GM20000 (cell line): ENCODE results near the gene RUFY1.
"Not testable (repeated sequence)": the region's sequence is repeated elsewhere in the genome, so short reads cannot be mapped to it uniquely, and the experiment has no call there.

Experiments used
- DNase-seq: peaks from one replicate; pipeline ENCODE4 v3.0.0; 2012; ENCODE audit warnings: low spot score
- CTCF ChIP-seq: IDR thresholded peaks from 2 replicates; pipeline ENCODE4 v1.5.1; 2012; ENCODE audit warnings: mild to moderate bottlenecking, control low read depth; ENCODE audit errors: extremely low read depth, missing control alignments

RUFY1 gene

DNA sequence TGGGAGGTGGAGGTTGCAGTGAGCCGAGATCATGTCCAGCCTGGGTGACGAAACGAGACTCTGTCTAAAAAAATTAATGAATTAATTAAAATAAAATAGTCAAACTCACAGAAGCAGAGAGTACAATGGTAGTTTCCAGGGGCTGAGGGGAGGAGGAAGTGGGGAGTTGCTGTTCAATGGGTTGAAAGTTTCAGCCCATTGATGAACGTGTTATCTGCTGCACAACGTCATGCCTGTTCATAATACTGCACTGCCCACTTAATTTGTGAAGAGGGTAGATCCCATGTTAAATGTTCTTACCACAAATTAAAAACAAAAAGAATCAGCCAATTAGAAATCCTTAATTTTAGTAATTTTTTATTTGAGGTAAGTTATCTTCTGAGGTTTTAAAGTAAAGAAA, 16.4 kb upstream of the RUFY1 start:
- TF ChIP-seq CTCF: no peak

GRCh38 chr5:179534431-179534830, 15.9 kb upstream of the RUFY1 start:
- no peak for DNase-seq
- TF ChIP-seq CTCF: no peak

More for the DNA sequence above, 16.4 kb upstream of the RUFY1 start:
- no peak for DNase-seq

DNA sequence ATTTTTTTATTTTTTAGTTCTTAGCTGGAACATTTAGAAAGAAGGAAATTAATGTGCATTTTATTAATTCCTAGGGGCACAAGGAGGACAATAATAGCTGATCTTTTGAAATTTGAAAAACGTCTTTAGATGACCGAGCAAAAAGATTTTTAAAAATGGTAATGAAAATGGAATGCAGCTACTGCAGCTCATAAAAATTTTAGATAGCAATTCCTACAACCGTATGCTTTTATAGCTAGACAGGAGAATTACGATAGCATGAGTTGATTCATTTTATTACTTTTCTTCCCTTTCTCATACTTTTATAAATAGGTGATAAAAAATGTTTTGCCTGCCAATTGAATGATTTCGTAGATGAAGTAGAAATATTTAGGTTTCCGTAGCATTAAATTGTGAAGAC, 13.7 kb upstream of the RUFY1 start:
- TF ChIP-seq CTCF: no peak
- DNase-seq: no peak

- DNase-seq: no peak
- no peak for TF ChIP-seq CTCF
Measured at GRCh38 chr5:179542170-179542569, 8.2 kb upstream of the RUFY1 start.

GRCh38 chr5:179543275-179543674, 7.1 kb upstream of the RUFY1 start:
- DNase-seq: not testable (repeated sequence)

DNA sequence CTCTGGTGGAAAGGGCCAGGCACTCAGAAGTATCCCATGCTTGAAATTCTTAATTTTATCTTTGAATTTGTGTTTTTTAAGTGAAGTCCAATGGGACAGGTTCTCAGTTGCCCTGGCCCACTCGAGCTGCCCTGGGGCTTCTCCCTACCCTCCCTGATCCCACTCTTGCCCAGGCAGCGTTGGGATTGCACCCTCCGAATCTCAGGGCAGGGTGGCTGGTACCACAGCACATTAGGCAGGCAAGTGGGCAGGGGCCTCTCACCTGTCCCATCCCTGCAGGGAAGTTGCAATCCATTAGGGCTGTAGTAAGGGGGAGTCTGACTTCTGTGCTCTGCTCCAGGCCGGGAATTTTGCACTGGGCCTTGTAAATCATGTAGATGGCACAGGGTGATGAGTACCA, 2.7 kb downstream of the RUFY1 start:
- no peak for TF ChIP-seq CTCF
- no peak for DNase-seq

DNA sequence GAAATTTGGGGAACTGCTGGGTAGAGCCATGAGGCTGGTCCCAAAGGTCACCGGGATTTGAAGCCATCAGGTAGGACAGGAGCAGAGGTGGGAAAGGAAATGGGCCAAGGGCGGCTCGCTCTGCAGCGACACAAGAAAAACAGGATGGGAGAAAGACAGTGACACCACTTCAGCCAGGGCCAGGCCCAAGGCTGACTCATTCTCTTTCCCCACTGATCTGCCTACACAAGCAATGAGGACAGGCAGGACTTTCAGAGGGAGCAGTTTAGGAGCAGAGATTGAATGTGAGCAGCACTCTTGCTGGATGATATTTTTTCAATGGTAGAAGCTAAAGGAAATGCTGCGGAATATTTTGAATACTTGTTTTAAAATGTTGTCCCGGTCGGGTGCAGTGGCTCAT, 3.5 kb downstream of the RUFY1 start:
- no peak for DNase-seq
- TF ChIP-seq CTCF: no peak

DNA sequence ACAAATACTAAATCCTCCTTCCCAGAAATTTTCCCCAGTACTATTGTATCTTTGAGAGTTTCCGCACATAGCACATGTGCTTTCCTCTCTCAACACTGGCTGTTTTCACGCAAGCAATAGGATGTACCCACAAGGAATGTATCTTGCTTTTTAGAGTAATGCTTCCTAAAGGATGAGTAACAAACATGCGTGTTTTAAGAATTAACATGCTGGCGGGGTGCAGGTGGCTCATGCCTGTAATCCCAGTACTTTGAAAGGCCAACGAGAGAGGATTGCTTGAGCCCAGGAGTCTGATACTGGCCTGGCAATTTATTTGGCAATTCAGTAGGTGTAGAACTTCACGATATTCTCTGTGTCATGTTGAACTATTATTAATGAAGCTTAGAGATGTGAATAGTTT, 4.6 kb downstream of the RUFY1 start:
- no peak for DNase-seq

DNA sequence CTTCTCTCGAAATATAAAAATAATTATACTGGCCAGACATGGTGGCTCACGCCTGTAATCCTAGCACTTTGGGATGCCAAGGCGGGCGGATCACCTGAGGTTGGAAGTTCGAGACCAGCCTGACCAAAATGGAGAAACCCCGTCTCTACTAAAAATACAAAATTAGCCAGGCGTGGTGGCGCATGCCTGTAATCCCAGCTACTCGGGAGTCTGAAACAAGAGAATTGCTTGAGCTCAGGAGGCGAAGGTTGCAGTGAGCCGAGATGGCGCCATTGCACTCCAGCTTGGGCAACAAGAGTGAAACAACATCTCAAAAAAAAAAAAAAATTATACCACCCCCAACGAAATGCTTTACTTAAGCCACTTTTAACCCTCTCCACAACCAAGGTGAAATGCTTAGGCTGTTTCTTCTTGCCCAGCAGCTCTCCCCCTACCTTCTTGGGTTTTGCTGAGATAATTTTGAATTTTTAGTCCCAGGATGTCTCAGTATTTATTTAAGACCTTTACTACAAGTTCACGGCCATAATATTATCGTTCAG, 8.0 kb downstream of the RUFY1 start:
- not testable (repeated sequence) for DNase-seq

More for the DNA sequence above, 4.6 kb downstream of the RUFY1 start:
- TF ChIP-seq CTCF: no peak
